HEK293T (cell line): ENCODE measurements around the gene RNASEH2B.

Source experiments
- CTCF ChIA-PET: fragments of 350-600 bp; formaldehyde crosslinking; extraction: SDS; loops from one replicate; lab custom pipeline; 2021; ENCODE audit warnings: antibody characterized with exemption, inconsistent platforms; lab: Yijun Ruan, JAX
- POLR2A ChIA-PET: fragments of 350-600 bp; formaldehyde crosslinking; extraction: SDS; loops from one replicate; lab custom pipeline; 2020; ENCODE audit warnings: antibody characterized with exemption, inconsistent platforms; lab: Yijun Ruan, JAX
- DNase-seq: peaks from one replicate; pipeline ENCODE4 v3.0.0; 2012; ENCODE audit warnings: mixed read lengths; ENCODE audit errors: extremely low spot score
- ARNT ChIP-seq: fragments of 450-650 bp; IDR thresholded peaks from 2 replicates; pipeline ENCODE4 v1.6.1; 2017; ENCODE audit warnings: mild to moderate bottlenecking
- BHLHE40 ChIP-seq: fragments of 450-650 bp; IDR thresholded peaks from 2 replicates; pipeline ENCODE4 v1.6.1; 2016; ENCODE audit warnings: mild to moderate bottlenecking, moderate library complexity, borderline replicate concordance
- CTBP1 ChIP-seq: fragments of 450-650 bp; IDR thresholded peaks from 2 replicates; pipeline ENCODE4 v1.6.1; 2016; ENCODE audit warnings: borderline replicate concordance
- ELF4 ChIP-seq: fragments of 450-650 bp; IDR thresholded peaks from 2 replicates; pipeline ENCODE4 v1.6.1; 2017; ENCODE audit warnings: antibody characterized with exemption
- FOXA1 ChIP-seq: fragments of 450-650 bp; IDR thresholded peaks from 2 replicates; pipeline ENCODE4 v1.6.1; 2016; ENCODE audit warnings: mild to moderate bottlenecking
- FOXK2 ChIP-seq: fragments of 450-650 bp; IDR thresholded peaks from 2 replicates; pipeline ENCODE4 v1.6.1; 2016; ENCODE audit warnings: mild to moderate bottlenecking
- FOXM1 ChIP-seq: fragments of 450-650 bp; IDR thresholded peaks from 2 replicates; pipeline ENCODE4 v1.6.1; 2017; ENCODE audit warnings: mild to moderate bottlenecking, borderline replicate concordance
- HDGF ChIP-seq: fragments of 450-650 bp; IDR thresholded peaks from 2 replicates; pipeline ENCODE4 v1.6.1; 2017; ENCODE audit warnings: antibody characterized with exemption, borderline replicate concordance
- L3MBTL2 ChIP-seq: fragments of 450-650 bp; conservative IDR thresholded peaks from 2 replicates; pipeline ENCODE4 v1.6.1; 2016; ENCODE audit warnings: mild to moderate bottlenecking
- LEF1 ChIP-seq: fragments of 450-650 bp; IDR thresholded peaks from 2 replicates; pipeline ENCODE4 v1.6.1; 2017; ENCODE audit warnings: mild to moderate bottlenecking, borderline replicate concordance
- NFRKB ChIP-seq: fragments of 450-650 bp; IDR thresholded peaks from 2 replicates; pipeline ENCODE4 v1.6.1; 2016; ENCODE audit warnings: mild to moderate bottlenecking, moderate library complexity
- SP1 ChIP-seq: fragments of 450-650 bp; IDR thresholded peaks from 2 replicates; pipeline ENCODE4 v1.6.1; 2017
- SUZ12 ChIP-seq: fragments of 450-650 bp; IDR thresholded peaks from 2 replicates; pipeline ENCODE4 v1.6.1; 2016; ENCODE audit warnings: mild to moderate bottlenecking
- TARDBP ChIP-seq: fragments of 450-650 bp; IDR thresholded peaks from 2 replicates; pipeline ENCODE4 v1.6.1; 2016
- ZNF384 ChIP-seq: fragments of 450-650 bp; IDR thresholded peaks from 2 replicates; pipeline ENCODE4 v1.6.1; 2016
- TF ChIP-seq, protein P1 (sequence below): fragments of 450-650 bp; IDR thresholded peaks from 2 replicates; pipeline ENCODE4 v1.6.1; 2016

Gene RNASEH2B

DNA sequence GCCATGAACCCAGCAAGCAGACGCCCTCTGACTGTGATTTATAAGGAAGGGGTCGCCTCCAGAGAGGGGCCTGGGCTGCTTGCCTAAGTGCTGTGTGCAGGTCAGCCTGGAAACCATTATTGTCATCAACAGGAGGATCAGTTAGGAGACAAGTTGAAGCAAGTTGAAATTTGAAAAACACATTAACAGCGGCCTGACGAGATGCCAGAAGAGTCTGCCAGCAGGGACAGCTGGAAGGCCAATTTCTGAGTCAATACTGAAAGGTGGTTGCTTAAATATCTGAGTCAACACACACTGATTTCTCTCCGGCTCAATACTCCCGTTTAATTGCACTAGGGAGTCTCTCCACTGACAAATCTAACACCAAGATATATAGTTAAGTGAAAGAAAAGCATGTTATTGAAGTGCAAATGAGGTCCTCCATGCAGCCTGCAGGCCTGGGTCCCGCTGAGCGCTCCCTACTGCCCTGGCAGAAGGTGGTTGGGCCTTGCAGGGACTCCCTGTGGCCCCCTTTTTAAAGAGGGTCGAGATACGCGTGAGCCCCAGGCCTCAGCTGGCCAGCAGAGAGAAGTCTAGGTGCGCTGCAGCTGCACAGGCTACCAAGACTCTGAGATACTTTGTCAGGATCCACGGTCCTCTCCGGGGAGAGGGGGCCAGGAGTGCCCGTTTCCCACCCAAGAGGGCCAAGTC is 91.1 kb downstream of the RNASEH2B start:
- no peak for DNase-seq
- TF ChIP-seq ELF4 = no peak
- TF ChIP-seq FOXM1 = no peak
- no peak for TF ChIP-seq L3MBTL2
- TF ChIP-seq LEF1 = no peak
- no peak for TF ChIP-seq ZNF384
- TF ChIP-seq HDGF = no peak
- TF ChIP-seq TARDBP = no peak
- TF ChIP-seq FOXA1 = no peak
- no peak for TF ChIP-seq ARNT
- TF ChIP-seq, protein P1, sequence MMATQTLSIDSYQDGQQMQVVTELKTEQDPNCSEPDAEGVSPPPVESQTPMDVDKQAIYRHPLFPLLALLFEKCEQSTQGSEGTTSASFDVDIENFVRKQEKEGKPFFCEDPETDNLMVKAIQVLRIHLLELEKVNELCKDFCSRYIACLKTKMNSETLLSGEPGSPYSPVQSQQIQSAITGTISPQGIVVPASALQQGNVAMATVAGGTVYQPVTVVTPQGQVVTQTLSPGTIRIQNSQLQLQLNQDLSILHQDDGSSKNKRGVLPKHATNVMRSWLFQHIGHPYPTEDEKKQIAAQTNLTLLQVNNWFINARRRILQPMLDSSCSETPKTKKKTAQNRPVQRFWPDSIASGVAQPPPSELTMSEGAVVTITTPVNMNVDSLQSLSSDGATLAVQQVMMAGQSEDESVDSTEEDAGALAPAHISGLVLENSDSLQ = no peak
- TF ChIP-seq BHLHE40 = no peak
- CTCF ChIA-PET = no interaction called here
- POLR2A ChIA-PET = no interaction called here

DNA sequence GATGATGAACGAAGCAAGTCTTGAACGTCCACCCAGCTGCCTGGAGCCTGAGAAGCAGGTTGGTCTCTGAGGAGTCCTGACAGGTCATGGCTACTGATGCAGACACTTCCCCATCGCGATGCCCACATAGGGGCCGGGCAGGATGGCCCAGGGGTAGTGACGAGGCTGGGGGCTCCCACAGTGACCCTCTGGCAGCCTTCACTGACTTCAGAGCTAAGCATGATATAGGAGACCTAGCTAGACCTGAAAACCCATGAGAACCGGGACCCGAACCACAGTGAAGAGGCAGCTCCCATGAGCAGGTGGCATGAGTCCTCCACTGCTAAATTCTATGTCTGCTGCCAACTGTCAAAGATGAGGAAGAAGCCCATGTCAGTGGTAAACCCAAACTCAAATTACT is 91.7 kb downstream of the RNASEH2B start:
- CTCF ChIA-PET = no interaction called here
- POLR2A ChIA-PET = no interaction called here
- DNase-seq = no peak
- TF ChIP-seq NFRKB (no peak), TARDBP (no peak), CTBP1 (no peak), LEF1 (no peak), FOXM1 (no peak), FOXA1 (no peak), ELF4 (no peak), L3MBTL2 (no peak), HDGF (no peak), ZNF384 (no peak), SP1 (no peak), BHLHE40 (no peak), SUZ12 (no peak), FOXK2 (no peak)

DNA sequence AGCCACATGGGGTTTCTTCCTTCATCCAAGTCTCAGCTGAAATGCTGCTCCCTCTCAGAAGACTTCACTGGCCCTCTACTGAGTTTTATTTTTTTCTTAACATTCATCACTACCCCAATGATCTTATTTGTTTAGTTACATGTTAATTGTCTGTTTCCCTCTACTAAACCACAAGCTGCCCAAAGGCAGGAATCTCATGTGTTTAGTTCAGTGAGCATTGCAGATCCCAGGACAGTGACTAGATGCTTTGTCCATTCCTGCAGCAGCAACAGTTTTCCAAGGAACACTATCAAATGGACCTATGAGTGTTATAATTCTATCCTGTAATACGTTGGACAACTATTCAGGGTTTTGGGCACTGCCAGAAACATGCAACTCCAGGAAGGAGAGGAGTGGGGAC is 93.1 kb downstream of the RNASEH2B start:
- CTCF ChIA-PET = no interaction called here
- POLR2A ChIA-PET = no interaction called here
- no peak for TF ChIP-seq ELF4
- no peak for TF ChIP-seq FOXM1
- TF ChIP-seq ARNT = no peak
- TF ChIP-seq FOXA1 = no peak
- TF ChIP-seq NFRKB = no peak
- no peak for TF ChIP-seq CTBP1
- no peak for DNase-seq

DNA sequence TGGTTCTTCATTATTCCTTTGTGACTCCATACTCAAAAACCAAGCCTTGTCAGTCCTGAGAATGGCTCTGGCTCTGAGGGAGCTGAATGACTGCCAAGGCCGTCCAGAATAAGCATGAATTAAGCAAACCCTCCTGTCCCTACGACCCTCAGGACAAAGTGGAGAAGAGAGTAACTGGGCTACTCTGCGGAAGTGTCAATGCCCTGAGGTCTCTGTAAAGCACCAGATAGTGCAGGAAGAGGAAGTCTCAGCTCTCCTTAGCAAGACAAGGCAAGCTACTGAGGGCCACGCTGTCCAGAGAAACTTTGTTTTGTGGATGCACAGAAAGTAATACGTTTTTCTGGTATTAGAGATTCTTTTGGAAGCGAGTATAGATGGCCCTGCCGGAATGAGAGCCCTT is 94.1 kb downstream of the RNASEH2B start:
- no peak for DNase-seq
- CTCF ChIA-PET = no interaction called here
- TF ChIP-seq NFRKB (no peak), BHLHE40 (no peak), ARNT (no peak), L3MBTL2 (no peak), TARDBP (no peak)
- POLR2A ChIA-PET = no interaction called here

DNA sequence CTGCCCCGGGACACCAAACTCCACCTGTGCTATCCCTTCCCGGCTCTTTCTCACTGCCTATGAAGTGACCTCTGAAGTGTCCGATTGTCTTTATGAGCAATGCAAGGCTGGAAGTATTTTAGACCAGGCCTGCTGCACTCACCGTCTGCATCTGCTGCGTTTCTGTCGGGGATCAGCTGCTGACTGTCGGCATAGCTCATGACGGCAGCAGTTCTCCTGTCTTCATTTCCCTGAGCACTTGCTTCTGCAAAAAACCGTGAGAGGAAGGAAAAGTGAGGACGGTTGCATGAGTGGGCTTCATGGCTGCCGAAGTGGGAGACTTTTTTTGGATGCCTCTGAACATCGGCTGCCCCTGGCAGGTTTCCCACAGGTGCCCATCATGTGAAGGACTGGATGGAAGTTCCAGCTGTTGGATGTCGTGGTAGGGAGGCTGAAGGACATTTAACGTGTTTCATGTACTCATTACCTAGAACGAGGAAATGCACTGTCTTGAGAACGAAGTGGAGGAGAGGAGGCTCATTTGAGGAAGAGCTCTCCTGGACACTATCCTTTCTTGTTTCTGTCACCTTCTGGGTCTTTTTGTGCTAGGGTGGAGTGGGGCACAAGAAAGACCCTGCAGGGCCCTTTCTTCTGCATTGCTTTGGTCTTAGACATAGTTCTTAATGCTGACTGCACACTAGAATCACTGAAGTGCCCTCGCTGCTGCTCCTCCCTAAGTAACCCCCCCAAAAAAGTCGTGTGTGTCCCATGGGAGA is 94.7 kb downstream of the RNASEH2B start:
- TF ChIP-seq L3MBTL2 (no peak), TARDBP (no peak)
- DNase-seq = no peak
- ChIA-PET POLR2A (no interaction called here), CTCF (no interaction called here)

DNA sequence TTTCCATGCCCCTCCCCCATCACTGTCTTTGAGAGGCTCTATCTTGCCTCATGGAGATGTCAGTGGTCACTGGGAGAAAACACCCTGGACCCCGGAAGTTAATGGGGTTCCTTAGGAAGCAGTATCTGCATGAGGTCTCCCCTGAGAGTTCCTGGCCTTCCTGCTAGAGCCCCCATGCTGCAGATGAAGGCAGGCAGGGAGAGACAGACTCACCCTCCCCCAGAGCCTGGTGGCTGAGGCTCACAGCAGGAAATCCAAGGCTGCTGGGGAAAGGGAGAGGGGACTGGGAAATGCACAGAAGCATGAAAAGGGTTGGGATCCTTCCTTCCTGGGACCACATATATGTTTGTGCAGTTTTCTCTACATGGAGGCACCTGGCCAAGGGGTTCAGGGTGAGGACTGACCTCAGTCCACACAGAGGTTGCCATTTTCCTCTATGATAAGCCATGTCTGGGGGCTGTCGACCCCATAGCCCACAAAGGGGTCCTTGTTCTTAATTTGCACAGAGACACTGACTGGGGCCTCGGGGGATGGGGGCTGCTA is 95.4 kb downstream of the RNASEH2B start:
- POLR2A ChIA-PET = no interaction called here
- DNase-seq = no peak
- CTCF ChIA-PET = no interaction called here
- TF ChIP-seq ZNF384 (no peak), ARNT (no peak), FOXK2 (no peak), HDGF (no peak), L3MBTL2 (no peak), ELF4 (no peak), BHLHE40 (no peak)

DNA sequence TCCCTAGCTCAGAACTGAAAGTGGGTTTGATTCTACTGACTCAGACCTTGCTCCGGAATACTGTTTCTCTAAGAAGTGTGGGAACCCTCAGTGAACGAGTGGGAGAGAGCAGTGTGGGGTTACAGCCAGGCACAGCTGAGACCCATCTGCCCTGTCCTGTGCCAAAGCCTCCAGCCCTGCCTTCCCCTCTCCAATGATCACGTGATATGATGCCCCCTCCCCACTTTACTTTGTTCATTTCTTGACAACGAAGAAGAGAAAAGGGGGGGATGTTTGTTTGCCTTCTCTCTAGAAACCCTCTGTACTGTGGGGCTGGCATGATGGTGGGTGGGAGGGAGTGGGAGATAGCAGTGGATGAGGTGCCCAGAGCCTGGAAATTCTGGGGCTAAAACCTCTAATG is 96.0 kb downstream of the RNASEH2B start:
- ChIA-PET CTCF (no interaction called here), POLR2A (no interaction called here)
- no peak for TF ChIP-seq SUZ12
- no peak for TF ChIP-seq TARDBP
- TF ChIP-seq FOXK2 = no peak
- no peak for TF ChIP-seq BHLHE40
- no peak for TF ChIP-seq FOXA1
- DNase-seq = no peak
